GM12878 (cell line): ENCODE measurements around the gene FASTKD2. TPM values are rescaled to one million over a fixed set of nuclear protein-coding genes. Genes with fewer than 3 reads are reported as not detected.

Experiments used
- ATAC-seq: fragments of 200-7000 bp; cut with Tn5 transposase; 3 replicates; pipeline ENCODE4 v1.9.1; 2020; ENCODE audit warnings: mild to moderate bottlenecking, moderate library complexity
- BruUV-seq: library from RNA; stranded (reverse); fragments of 400-500 nt; replicated peaks from 2 replicates; lab custom pipeline; 2021; lab: Mats Ljungman, UMichigan
- CTCF ChIA-PET: fragments of 300-600 bp; sonication (Branson Sonifier 250); formaldehyde crosslinking; extraction: SDS; loops from one replicate; lab custom pipeline; 2021; ENCODE audit warnings: inconsistent platforms; lab: Yijun Ruan, JAX
- POLR2A ChIA-PET: fragments of 350-600 bp; formaldehyde crosslinking; extraction: SDS; loops from one replicate; lab custom pipeline; 2021; ENCODE audit warnings: inconsistent platforms; lab: Charles Lee
- RAD21 ChIA-PET: fragments of 300-600 bp; sonication (Branson Sonifier 250); formaldehyde crosslinking; loops from one replicate; lab custom pipeline; 2023; ENCODE audit warnings: antibody characterized with exemption; ENCODE audit not compliant: unreplicated experiment; lab: Charles Lee
- SMC1A ChIA-PET: fragments of 300-600 bp; sonication (Branson Sonifier 250); formaldehyde crosslinking; loops from one replicate; lab custom pipeline; 2023; ENCODE audit not compliant: unreplicated experiment, uncharacterized antibody; lab: Charles Lee
- DNase-seq: peaks from one replicate; pipeline ENCODE4 v3.0.0-alpha.2; 2011; ENCODE audit warnings: low read depth, low spot score
- FAIRE-seq: peaks from 3 replicates; lab custom pipeline; 2011; peaks lifted over from hg19 to GRCh38; lab: Jason Lieb, UNC
- H2AFZ ChIP-seq: 2 replicates; pipeline ENCODE4 v1.6.0; 2011; ENCODE audit warnings: low read depth, low read length, control low read depth; ENCODE audit not compliant: control insufficient read depth
- H3K27ac ChIP-seq: 2 replicates; pipeline ENCODE4 v1.5.1; 2011; ENCODE audit warnings: control low read depth; ENCODE audit not compliant: control insufficient read depth, insufficient read depth
- H3K27me3 ChIP-seq, 2 experiments: replicated peaks in 1 of 2; 2 replicates each; pipeline versions ENCODE4 v1.6.0 to v1.6.1; 2011; ENCODE audit warnings: low read length in 1 of 2; ENCODE audit not compliant: control insufficient read depth in 2 of 2, insufficient read depth in 2 of 2
- H3K36me3 ChIP-seq, 2 experiments: 2 replicates each; pipeline ENCODE4 v1.5.1; 2011; ENCODE audit warnings: low read length in 1 of 2; ENCODE audit not compliant: control insufficient read depth in 2 of 2, insufficient read depth in 2 of 2
- H3K4me1 ChIP-seq: 2 replicates; pipeline ENCODE4 v1.6.1; 2011; ENCODE audit warnings: mild to moderate bottlenecking, low read length, moderate library complexity, mixed read lengths; ENCODE audit not compliant: control insufficient read depth, insufficient read depth
- H3K4me2 ChIP-seq: 2 replicates; pipeline ENCODE4 v1.6.0; 2011; ENCODE audit warnings: control low read depth; ENCODE audit not compliant: control insufficient read depth, insufficient read depth
- H3K4me3 ChIP-seq: fragments of 200-600 bp; sonication (generic); 2 replicates; pipeline ENCODE4 v1.5.1; 2016
- H3K79me2 ChIP-seq: 2 replicates; pipeline ENCODE4 v1.6.0; 2011; ENCODE audit warnings: low read length; ENCODE audit not compliant: control insufficient read depth, insufficient read depth
- H3K9ac ChIP-seq: 2 replicates; pipeline ENCODE4 v1.8.0; 2011; ENCODE audit warnings: low read length, control low read depth, mixed read lengths; ENCODE audit not compliant: control insufficient read depth, insufficient read depth
- H3K9me3 ChIP-seq: replicated peaks from 3 replicates; pipeline ENCODE4 v1.5.1; 2011; ENCODE audit warnings: mild to moderate bottlenecking, low read length; ENCODE audit not compliant: control insufficient read depth, insufficient read depth
- H4K20me1 ChIP-seq: 2 replicates; pipeline ENCODE4 v1.6.0; 2011; ENCODE audit not compliant: control insufficient read depth, insufficient read depth
- KDM1A ChIP-seq: fragments of 200-600 bp; sonication (generic); IDR thresholded peaks from 2 replicates; pipeline ENCODE4 v1.6.1; 2016; ENCODE audit warnings: borderline replicate concordance
- MTA2 ChIP-seq: fragments of 450-650 bp; IDR thresholded peaks from 2 replicates; pipeline ENCODE4 v1.6.1; 2016; ENCODE audit warnings: low read depth, mild to moderate bottlenecking, moderate library complexity
- NR2F1 ChIP-seq: fragments of 450-650 bp; conservative IDR thresholded peaks from 2 replicates; pipeline ENCODE4 v1.6.1; 2017; ENCODE audit warnings: mild to moderate bottlenecking
- RB1 ChIP-seq: fragments of 450-650 bp; formaldehyde crosslinking; IDR thresholded peaks from 2 replicates; pipeline ENCODE4 v1.6.1; 2017; ENCODE audit warnings: mild to moderate bottlenecking, borderline replicate concordance
- WGBS: methylation state at CpG from one replicate; pipeline ENCODE4 v1.1.6; 2016; ENCODE audit warnings: low lambda C conversion rate; ENCODE audit not compliant: insufficient replicate concordance, insufficient coverage; ENCODE audit errors: missing lambda C conversion rate; 5-methylcytosine and 5-hydroxymethylcytosine counted together
- in situ Hi-C: fragments of 300-500 bp; cut with MboI; formaldehyde crosslinking; loops from 9 replicates; pipeline ENCODE4 v1.14.3; 2018; ENCODE audit warnings: mixed read lengths
- intact Hi-C: fragments of 100-400 bp; cut with micrococcal nuclease; formaldehyde crosslinking; loops from one replicate; pipeline ENCODE4 v1.14.2; 2022; ENCODE audit not compliant: unreplicated experiment
- polyA plus RNA-seq, 11 experiments: library from polyadenylated mRNA; depleted of rRNA in 4 of 11; unstranded in 6 of 11; stranded (reverse) in 5 of 11; fragments of >200 nt; fragmentation: Nextera tagmentation in 4 of 11; fragmentation: Illumina TruSeq in 1 of 11; extraction: Ambion mirVana in 4 of 11; extraction: Trizol in 1 of 11; gene quantifications; 1 replicate in 1 of 11; 2 replicates in 10 of 11; pipeline versions ENCODE4 v1.2.1 to v1.2.3, GENCODE V29; 2011 to 2016; ENCODE audit warnings: inconsistent platforms in 2 of 11, missing spikeins in 2 of 11, low read depth in 1 of 11
- total RNA-seq, 4 experiments: library from RNA; depleted of rRNA in 3 of 4; stranded (reverse); fragments of >200 nt in 3 of 4; fragmentation: Illumina TruSeq in 1 of 4; extraction: Trizol in 1 of 4; gene quantifications; 2 replicates each; pipeline versions ENCODE4 v1.2.1 to v1.2.3, GENCODE V29; 2013 to 2021
- TF ChIP-seq, protein P1 (sequence below): IDR thresholded peaks from 2 replicates; pipeline ENCODE4 v1.6.1; 2011; ENCODE audit warnings: low read depth, low read length, improper control_type of control experiment, borderline replicate concordance
- TF ChIP-seq, protein P2 (sequence below): fragments of 450-650 bp; IDR thresholded peaks from 2 replicates; pipeline ENCODE4 v1.6.1; 2016; ENCODE audit warnings: mild to moderate bottlenecking
- TF ChIP-seq, protein P3 (sequence below): fragments of 450-650 bp; IDR thresholded peaks from 2 replicates; pipeline ENCODE4 v1.6.1; 2017; ENCODE audit warnings: mild to moderate bottlenecking, low read depth, inconsistent platforms; ENCODE audit not compliant: poor library complexity, severe bottlenecking
- TF ChIP-seq, protein P4 (sequence below), 3 experiments: IDR thresholded peaks in 2 of 3; conservative IDR thresholded peaks in 1 of 3; 2 replicates each; pipeline ENCODE4 v1.5.1; 2011; ENCODE audit warnings: low read depth in 3 of 3, low read length in 3 of 3, mild to moderate bottlenecking in 3 of 3, control low read depth in 2 of 3, moderate library complexity in 2 of 3, inconsistent platforms in 1 of 3, mixed read lengths in 1 of 3; ENCODE audit not compliant: control insufficient read depth in 2 of 3, insufficient read depth in 1 of 3; ENCODE audit errors: extremely low read depth in 1 of 3

FASTKD2 gene
- total and polyA plus RNA-seq, 10 of the 15 experiments (the other 5 are each of a cell fraction or from before 2014, with no cell fraction given), result 32.1 to 115 (median 52.3) TPM

DNA sequence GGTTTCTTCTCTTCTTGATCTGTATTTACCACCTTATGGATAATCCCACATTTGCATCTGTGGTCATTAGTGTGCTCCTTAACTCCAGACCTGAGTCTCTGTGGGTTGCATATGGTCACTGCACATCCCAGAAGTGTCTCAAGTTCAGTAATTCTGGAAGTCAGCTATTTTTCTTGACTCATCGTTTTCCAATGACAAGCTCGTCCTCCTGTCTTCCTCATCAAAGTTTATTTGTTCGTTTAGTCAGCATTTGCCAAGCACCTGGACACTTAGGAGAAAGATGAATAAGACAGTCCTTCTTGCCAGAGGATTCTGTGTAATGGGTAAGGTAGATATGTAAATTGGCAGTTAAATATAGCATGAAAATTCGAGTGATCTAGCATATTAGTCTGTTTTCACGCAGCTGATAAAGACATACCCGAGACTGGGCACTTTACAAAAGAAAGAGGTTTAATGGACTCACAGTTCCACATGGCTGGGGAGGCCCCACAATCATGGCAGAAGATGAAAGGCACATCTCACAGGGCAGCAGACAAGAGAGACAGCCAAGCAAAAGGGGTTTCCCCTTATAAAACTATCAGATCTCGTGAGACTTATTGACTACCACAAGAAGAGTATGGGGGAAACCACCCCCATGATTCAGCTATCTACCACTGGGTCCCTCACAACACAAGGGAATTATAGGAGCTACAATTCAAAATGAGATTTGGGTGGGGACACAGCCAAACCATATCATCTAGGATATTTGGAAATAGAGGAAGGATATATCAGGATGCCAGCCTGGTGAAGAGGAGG lies 19.4 kb downstream of the FASTKD2 start:
- H3K9me3 ChIP-seq, result peaks cover 8% of the 10 kb centered on the region
- no peaks in the 10 kb centered on the region for H3K27me3 ChIP-seq
- in situ Hi-C loops, result loop anchor here (10.0 kb wide), 1 partner anchor 90 kb away; no protein-coding TSS in a partner anchor
- ChIA-PET RAD21 (interaction anchor here (0.6 kb wide), 1 partner anchor 11 kb away, joined by 3 read pairs; no protein-coding TSS in a partner anchor), CTCF (interaction anchor here (1.1 to 1.7 kb wide), 2 partner anchors 91 to 289 kb away, joined by 4 read pairs; no protein-coding TSS in a partner anchor), POLR2A (no interaction called here), SMC1A (interaction anchor here (0.9 kb wide), 1 partner anchor 14 kb away, joined by 3 read pairs; no protein-coding TSS in a partner anchor)
- H3K27ac ChIP-seq, result no peak overlapping the region
- H3K4me2 ChIP-seq, result no peak overlapping the region
- WGBS, result 72% methylated on average over 7 of the region's 7 CpGs
- H3K4me3 ChIP-seq, result no peak overlapping the region
- H2AFZ ChIP-seq, result no peak overlapping the region
- H4K20me1 ChIP-seq, result no peaks in the 10 kb centered on the region
- DNase-seq, result no peak
- no TSS peak for BruUV-seq
- no peaks in the 10 kb centered on the region for H3K4me1 ChIP-seq
- intact Hi-C loops, result loop anchor here (5.0 kb wide), 1 partner anchor 227 kb away; no protein-coding TSS in a partner anchor
- H3K9ac ChIP-seq, result no peak overlapping the region
- TF ChIP-seq, protein P1, sequence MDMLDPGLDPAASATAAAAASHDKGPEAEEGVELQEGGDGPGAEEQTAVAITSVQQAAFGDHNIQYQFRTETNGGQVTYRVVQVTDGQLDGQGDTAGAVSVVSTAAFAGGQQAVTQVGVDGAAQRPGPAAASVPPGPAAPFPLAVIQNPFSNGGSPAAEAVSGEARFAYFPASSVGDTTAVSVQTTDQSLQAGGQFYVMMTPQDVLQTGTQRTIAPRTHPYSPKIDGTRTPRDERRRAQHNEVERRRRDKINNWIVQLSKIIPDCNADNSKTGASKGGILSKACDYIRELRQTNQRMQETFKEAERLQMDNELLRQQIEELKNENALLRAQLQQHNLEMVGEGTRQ, result no peak
- TF ChIP-seq KDM1A (no peak), NR2F1 (no peak), MTA2 (no peak), RB1 (no peak)
- TF ChIP-seq, protein P2, sequence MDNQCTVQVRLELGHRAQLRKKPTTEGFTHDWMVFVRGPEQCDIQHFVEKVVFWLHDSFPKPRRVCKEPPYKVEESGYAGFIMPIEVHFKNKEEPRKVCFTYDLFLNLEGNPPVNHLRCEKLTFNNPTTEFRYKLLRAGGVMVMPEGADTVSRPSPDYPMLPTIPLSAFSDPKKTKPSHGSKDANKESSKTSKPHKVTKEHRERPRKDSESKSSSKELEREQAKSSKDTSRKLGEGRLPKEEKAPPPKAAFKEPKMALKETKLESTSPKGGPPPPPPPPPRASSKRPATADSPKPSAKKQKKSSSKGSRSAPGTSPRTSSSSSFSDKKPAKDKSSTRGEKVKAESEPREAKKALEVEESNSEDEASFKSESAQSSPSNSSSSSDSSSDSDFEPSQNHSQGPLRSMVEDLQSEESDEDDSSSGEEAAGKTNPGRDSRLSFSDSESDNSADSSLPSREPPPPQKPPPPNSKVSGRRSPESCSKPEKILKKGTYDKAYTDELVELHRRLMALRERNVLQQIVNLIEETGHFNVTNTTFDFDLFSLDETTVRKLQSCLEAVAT, result no peak
- TF ChIP-seq, protein P3, sequence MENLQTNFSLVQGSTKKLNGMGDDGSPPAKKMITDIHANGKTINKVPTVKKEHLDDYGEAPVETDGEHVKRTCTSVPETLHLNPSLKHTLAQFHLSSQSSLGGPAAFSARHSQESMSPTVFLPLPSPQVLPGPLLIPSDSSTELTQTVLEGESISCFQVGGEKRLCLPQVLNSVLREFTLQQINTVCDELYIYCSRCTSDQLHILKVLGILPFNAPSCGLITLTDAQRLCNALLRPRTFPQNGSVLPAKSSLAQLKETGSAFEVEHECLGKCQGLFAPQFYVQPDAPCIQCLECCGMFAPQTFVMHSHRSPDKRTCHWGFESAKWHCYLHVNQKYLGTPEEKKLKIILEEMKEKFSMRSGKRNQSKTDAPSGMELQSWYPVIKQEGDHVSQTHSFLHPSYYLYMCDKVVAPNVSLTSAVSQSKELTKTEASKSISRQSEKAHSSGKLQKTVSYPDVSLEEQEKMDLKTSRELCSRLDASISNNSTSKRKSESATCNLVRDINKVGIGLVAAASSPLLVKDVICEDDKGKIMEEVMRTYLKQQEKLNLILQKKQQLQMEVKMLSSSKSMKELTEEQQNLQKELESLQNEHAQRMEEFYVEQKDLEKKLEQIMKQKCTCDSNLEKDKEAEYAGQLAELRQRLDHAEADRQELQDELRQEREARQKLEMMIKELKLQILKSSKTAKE, result no peak
- TF ChIP-seq, protein P4, sequence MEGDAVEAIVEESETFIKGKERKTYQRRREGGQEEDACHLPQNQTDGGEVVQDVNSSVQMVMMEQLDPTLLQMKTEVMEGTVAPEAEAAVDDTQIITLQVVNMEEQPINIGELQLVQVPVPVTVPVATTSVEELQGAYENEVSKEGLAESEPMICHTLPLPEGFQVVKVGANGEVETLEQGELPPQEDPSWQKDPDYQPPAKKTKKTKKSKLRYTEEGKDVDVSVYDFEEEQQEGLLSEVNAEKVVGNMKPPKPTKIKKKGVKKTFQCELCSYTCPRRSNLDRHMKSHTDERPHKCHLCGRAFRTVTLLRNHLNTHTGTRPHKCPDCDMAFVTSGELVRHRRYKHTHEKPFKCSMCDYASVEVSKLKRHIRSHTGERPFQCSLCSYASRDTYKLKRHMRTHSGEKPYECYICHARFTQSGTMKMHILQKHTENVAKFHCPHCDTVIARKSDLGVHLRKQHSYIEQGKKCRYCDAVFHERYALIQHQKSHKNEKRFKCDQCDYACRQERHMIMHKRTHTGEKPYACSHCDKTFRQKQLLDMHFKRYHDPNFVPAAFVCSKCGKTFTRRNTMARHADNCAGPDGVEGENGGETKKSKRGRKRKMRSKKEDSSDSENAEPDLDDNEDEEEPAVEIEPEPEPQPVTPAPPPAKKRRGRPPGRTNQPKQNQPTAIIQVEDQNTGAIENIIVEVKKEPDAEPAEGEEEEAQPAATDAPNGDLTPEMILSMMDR (IDR thresholded peaks at IDR 0.05 in 2 of 3, conservative IDR thresholded peaks at IDR 0.05 in 1 of 3; ENCODE audit: control insufficient read depth in 2 of 3, extremely low read depth in 1 of 3, insufficient read depth in 1 of 3, low read depth in 3 of 3, low read length in 3 of 3), result no peak
- H3K79me2 ChIP-seq, result no peaks in the 10 kb centered on the region; the same call in 1 of the 2 replicates
- no peak for ATAC-seq
- peak; percentile 54 for FAIRE-seq
- peaks cover 16 to 39% of the 10 kb centered on the region in 2 experiments for H3K36me3 ChIP-seq
